GM12875 (cell line): ENCODE measurements around the gene EPN3.

ENCODE experiments used
- H3K4me3 ChIP-seq: one replicate; pipeline ENCODE4 v1.5.1; 2011; ENCODE audit warnings: low read depth, low read length, control low read depth
- CTCF ChIP-seq: IDR thresholded peaks from 2 replicates; pipeline ENCODE4 v1.5.1; 2011; ENCODE audit warnings: low read depth, mild to moderate bottlenecking, control low read depth, inconsistent platforms, low read length, moderate library complexity, borderline replicate concordance; ENCODE audit not compliant: insufficient read depth

Gene EPN3

GRCh38 chr17:50492214-50492613 lies 40.3 kb upstream of the EPN3 start:
- TF ChIP-seq CTCF = no peak
- no peak overlapping the region for H3K4me3 ChIP-seq

- no peak overlapping the region for H3K4me3 ChIP-seq
These were observed 38.8 kb upstream of the EPN3 start for GRCh38 chr17:50493744-50494143.

GRCh38 chr17:50495217-50495823 lies 37.2 kb upstream of the EPN3 start:
- no peak for TF ChIP-seq CTCF
- no peak overlapping the region for H3K4me3 ChIP-seq

More at GRCh38 chr17:50493744-50494143, 38.8 kb upstream of the EPN3 start:
- no peak for TF ChIP-seq CTCF

- TF ChIP-seq CTCF = no peak
- no peak overlapping the region for H3K4me3 ChIP-seq
These were observed 36.6 kb upstream of the EPN3 start for GRCh38 chr17:50495918-50496317.

GRCh38 chr17:50498021-50498874 lies 34.3 kb upstream of the EPN3 start:
- TF ChIP-seq CTCF = no peak

GRCh38 chr17:50499270-50499669 lies 33.3 kb upstream of the EPN3 start:
- TF ChIP-seq CTCF = no peak
- no peak overlapping the region for H3K4me3 ChIP-seq

More at GRCh38 chr17:50498021-50498874, 34.3 kb upstream of the EPN3 start:
- H3K4me3 ChIP-seq = no peak overlapping the region

GRCh38 chr17:50499721-50500120 lies 32.8 kb upstream of the EPN3 start:
- no peak for TF ChIP-seq CTCF
- no peak overlapping the region for H3K4me3 ChIP-seq
